ENCODE data around the gene MB21D2. TPM values are rescaled to one million over a fixed set of nuclear protein-coding genes. Genes with fewer than 3 reads are reported as not detected.

MB21D2 gene
- total RNA-seq, 1 experiment from 2014 or later, result 2.8 TPM

GRCh38 chr3:192858849-192859585, 58.6 kb downstream of the MB21D2 start:
- ATAC-seq (no peak), DNase-seq (ENCODE audit: low read depth, low spot score) (no peak)
- no peaks in the 10 kb centered on the region for H4K20me1 ChIP-seq (ENCODE audit: insufficient read depth)
- no peaks in the 10 kb centered on the region for H3K79me2 ChIP-seq (ENCODE audit: insufficient read depth, low read length)
- TF ChIP-seq ELF1 (IDR thresholded peaks at IDR 0.05; ENCODE audit: borderline replicate concordance, low read depth) (no peak), SIN3A (IDR thresholded peaks at IDR 0.05; ENCODE audit: low read depth) (no peak), REST (IDR thresholded peaks at IDR 0.05; ENCODE audit: low read depth) (no peak), TCF7L2 (IDR thresholded peaks at IDR 0.05; ENCODE audit: borderline replicate concordance, extremely low read depth, insufficient read depth, insufficient read length) (no peak), CTCF (IDR thresholded peaks at IDR 0.05 in 2 of 3, conservative IDR thresholded peaks at IDR 0.05 in 1 of 3; ENCODE audit: borderline replicate concordance in 1 of 3, insufficient read depth in 1 of 3, low read depth in 2 of 3, low read length in 2 of 3) (no peak), ATF3 (IDR thresholded peaks at IDR 0.05) (no peak), YY1 (IDR thresholded peaks at IDR 0.05; ENCODE audit: extremely low read depth, insufficient replicate concordance, low read depth, low read length) (no peak), JUND (IDR thresholded peaks at IDR 0.05) (no peak), ZBTB33 (IDR thresholded peaks at IDR 0.05; ENCODE audit: extremely low read depth, insufficient replicate concordance, low read length) (no peak), EZH2 (IDR thresholded peaks at IDR 0.05) (no peak)
- H2AFZ ChIP-seq (ENCODE audit: low read depth, low read length, poor library complexity, severe bottlenecking), result no peak overlapping the region
- CTCF ChIA-PET, result no interaction called here
- H3K9me3 ChIP-seq (ENCODE audit: control insufficient read depth in 1 of 2, insufficient read depth in 1 of 2, low read depth in 1 of 2, low read length in 2 of 2), result no peaks in the 10 kb centered on the region
- no peaks in the 10 kb centered on the region for H3K36me3 ChIP-seq (ENCODE audit: control insufficient read depth in 1 of 2, insufficient read depth in 2 of 2, low read length in 2 of 2)
- no peak overlapping the region for H3K4me2 ChIP-seq (ENCODE audit: low read length)
- no peak overlapping the region for H3K27ac ChIP-seq (ENCODE audit: low read depth, low read length)
- H3K27me3 ChIP-seq (ENCODE audit: insufficient read depth, low read length), result no peaks in the 10 kb centered on the region
- H3K4me1 ChIP-seq (ENCODE audit: control insufficient read depth in 1 of 2, insufficient read depth in 2 of 2, low read length in 2 of 2), result no peaks in the 10 kb centered on the region
- H3K9me2 ChIP-seq (ENCODE audit: insufficient read depth), result no peaks in the 10 kb centered on the region
- RAD21 ChIA-PET (ENCODE audit: low non-redundant PET in 1 of 2, low total read pairs in 2 of 2, uncharacterized antibody in 2 of 2, unreplicated experiment in 2 of 2), result no interaction called here
- POLR2A ChIA-PET, result no interaction called here
- H3K4me3 ChIP-seq (replicated peaks in 1 of 2; ENCODE audit: low read depth in 1 of 2, low read length in 2 of 2), result no peak overlapping the region
- no peak overlapping the region for H3K9ac ChIP-seq (ENCODE audit: low read length)
- intact Hi-C loops (cut with micrococcal nuclease), result no loop called here
- BruUV-seq (replicated peaks), result no TSS peak

Data from HCT116 (cell line).